Gastroesophageal sphincter (tissue), 4 donors: Measurements from ENCODE around the gene CR1. TPM values are rescaled to one million over a fixed set of nuclear protein-coding genes. Genes with fewer than 3 reads are reported as not detected.
"Not testable (repeated sequence)": the region's sequence is repeated elsewhere in the genome, so short reads cannot be mapped to it uniquely, and the experiment has no call there.

ENCODE experiments used
- ATAC-seq: fragments of 150-250 bp; one replicate; pipeline ENCODE4 v1.9.1; 2016; ENCODE audit warnings: mild to moderate bottlenecking, moderate library complexity
- H3K27ac ChIP-seq, 4 donors: fragments of 200-600 bp; sonication (generic) in 3 of 4; 1 replicate in 3 of 4; 2 replicates in 1 of 4; pipeline ENCODE4 v1.5.1; 2016 to 2019
- H3K27me3 ChIP-seq: fragments of 200-600 bp; sonication (generic); one replicate; pipeline ENCODE4 v1.5.1; 2019
- H3K36me3 ChIP-seq, 2 donors: fragments of 200-600 bp; sonication (generic); one replicate each; pipeline ENCODE4 v1.5.1; 2019; ENCODE audit warnings: control low read depth in 1 of 2
- H3K4me1 ChIP-seq, 3 donors: fragments of 200-600 bp; sonication (generic); 1 replicate in 2 of 3; 2 replicates in 1 of 3; pipeline ENCODE4 v1.5.1; 2016 to 2019; ENCODE audit warnings: control low read depth in 2 of 3
- H3K4me3 ChIP-seq, 2 donors: fragments of 200-600 bp; sonication (generic); one replicate each; pipeline ENCODE4 v1.5.1; 2019; ENCODE audit warnings: mild to moderate bottlenecking in 1 of 2, moderate library complexity in 1 of 2
- H3K9me3 ChIP-seq, 3 donors: fragments of 200-600 bp; sonication (generic); one replicate each; pipeline ENCODE4 v1.5.1; 2017 to 2019; ENCODE audit warnings: control low read depth in 2 of 3
- EP300 ChIP-seq: sonication (generic); formaldehyde crosslinking; IDR thresholded peaks from one replicate; pipeline ENCODE4 v1.6.1; 2017; ENCODE audit warnings: antibody characterized with exemption, mild to moderate bottlenecking
- POLR2A ChIP-seq, 2 donors: fragments of 450-650 bp; IDR thresholded peaks; one replicate each; pipeline ENCODE4 v1.6.1; 2017; ENCODE audit warnings: antibody characterized with exemption in 2 of 2, mild to moderate bottlenecking in 2 of 2, moderate library complexity in 1 of 2
- POLR2AphosphoS5 ChIP-seq: sonication (generic); formaldehyde crosslinking; IDR thresholded peaks from one replicate; pipeline ENCODE4 v1.6.1; 2017; ENCODE audit warnings: antibody characterized with exemption
- WGBS, 2 donors: methylation state at CpG; one replicate each; pipeline ENCODE4 v1.1.5; 2018; ENCODE audit warnings: low coverage in 1 of 2; 5-methylcytosine and 5-hydroxymethylcytosine counted together
- total RNA-seq, 4 donors: library from RNA; depleted of rRNA; stranded (reverse); fragments of >200 nt; gene quantifications; one replicate each; pipeline ENCODE4 v1.1.0, GENCODE V29; 2016
- TF ChIP-seq, protein P1 (sequence below), 4 experiments: fragments of 200-600 bp in 2 of 4; fragments of 450-650 bp in 2 of 4; sonication (generic) in 1 of 4; IDR thresholded peaks; one replicate each; pipeline ENCODE4 v1.5.1; 2017 to 2019; ENCODE audit warnings: antibody characterized with exemption in 4 of 4, mild to moderate bottlenecking in 2 of 4, moderate library complexity in 2 of 4

The CR1 gene
- total RNA-seq, 4 donors from 2014 or later: 1.1 to 15.9 (median 4.3) TPM

DNA sequence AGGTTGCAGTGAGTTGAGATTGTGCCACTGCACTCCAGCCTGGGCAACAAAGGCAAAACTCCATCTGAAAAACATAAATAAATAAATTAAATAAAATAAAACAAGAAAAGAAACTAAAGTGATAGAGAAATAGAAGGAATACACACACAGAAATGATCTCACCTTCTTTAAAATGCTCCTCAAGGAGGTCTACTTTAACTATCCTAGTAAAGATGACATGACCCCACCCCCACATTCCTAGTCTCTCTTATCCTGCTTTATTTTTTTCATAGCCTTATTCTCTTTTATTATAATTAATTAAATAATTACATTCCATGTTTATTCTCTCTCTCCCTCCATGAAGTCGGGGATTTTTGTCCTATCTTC, 131.0 kb downstream of the CR1 start:
- WGBS, 2 donors: 83 to 100% methylated on average over 1 of the region's 1 CpG
- TF ChIP-seq POLR2A (IDR thresholded peaks at IDR 0.05): no peak
- no peak for TF ChIP-seq POLR2AphosphoS5
- TF ChIP-seq, protein P1, sequence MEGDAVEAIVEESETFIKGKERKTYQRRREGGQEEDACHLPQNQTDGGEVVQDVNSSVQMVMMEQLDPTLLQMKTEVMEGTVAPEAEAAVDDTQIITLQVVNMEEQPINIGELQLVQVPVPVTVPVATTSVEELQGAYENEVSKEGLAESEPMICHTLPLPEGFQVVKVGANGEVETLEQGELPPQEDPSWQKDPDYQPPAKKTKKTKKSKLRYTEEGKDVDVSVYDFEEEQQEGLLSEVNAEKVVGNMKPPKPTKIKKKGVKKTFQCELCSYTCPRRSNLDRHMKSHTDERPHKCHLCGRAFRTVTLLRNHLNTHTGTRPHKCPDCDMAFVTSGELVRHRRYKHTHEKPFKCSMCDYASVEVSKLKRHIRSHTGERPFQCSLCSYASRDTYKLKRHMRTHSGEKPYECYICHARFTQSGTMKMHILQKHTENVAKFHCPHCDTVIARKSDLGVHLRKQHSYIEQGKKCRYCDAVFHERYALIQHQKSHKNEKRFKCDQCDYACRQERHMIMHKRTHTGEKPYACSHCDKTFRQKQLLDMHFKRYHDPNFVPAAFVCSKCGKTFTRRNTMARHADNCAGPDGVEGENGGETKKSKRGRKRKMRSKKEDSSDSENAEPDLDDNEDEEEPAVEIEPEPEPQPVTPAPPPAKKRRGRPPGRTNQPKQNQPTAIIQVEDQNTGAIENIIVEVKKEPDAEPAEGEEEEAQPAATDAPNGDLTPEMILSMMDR (IDR thresholded peaks at IDR 0.05): no peak
- no peak for TF ChIP-seq EP300
- no peak overlapping the region for H3K27ac ChIP-seq
- H3K27me3 ChIP-seq: no peaks in the 10 kb centered on the region
- H3K9me3 ChIP-seq: no peaks in the 10 kb centered on the region
- ATAC-seq: no peak
- no peak overlapping the region for H3K4me3 ChIP-seq
- no peaks in the 10 kb centered on the region for H3K36me3 ChIP-seq
- H3K4me1 ChIP-seq: no peaks in the 10 kb centered on the region

DNA sequence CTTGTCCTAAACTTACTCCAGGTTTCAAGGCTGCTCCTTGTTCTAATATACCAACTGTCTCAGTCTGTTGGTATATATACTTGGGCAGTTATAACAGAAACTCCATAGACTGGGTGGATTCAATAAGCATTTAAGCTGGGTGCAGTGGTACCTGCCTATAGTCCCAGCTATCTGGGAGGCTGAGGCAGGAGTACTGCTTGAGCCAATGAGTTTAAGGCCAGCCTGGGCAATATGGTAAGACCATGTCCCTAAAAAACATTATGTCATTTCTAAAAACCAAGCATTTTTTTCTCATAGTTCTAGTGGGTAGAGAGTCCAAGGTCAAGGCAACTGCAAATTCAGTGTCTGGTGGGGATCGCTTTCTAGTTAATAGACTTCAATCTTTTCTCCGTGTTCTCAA, 131.5 kb downstream of the CR1 start:
- Histone ChIP-seq H3K36me3 (no peaks in the 10 kb centered on the region), H3K9me3 (no peaks in the 10 kb centered on the region), H3K4me3 (no peak overlapping the region), H3K27ac (no peak overlapping the region), H3K4me1 (no peaks in the 10 kb centered on the region), H3K27me3 (no peaks in the 10 kb centered on the region)
- TF ChIP-seq EP300 (no peak), POLR2AphosphoS5 (no peak), POLR2A (IDR thresholded peaks at IDR 0.05) (no peak)
- TF ChIP-seq, protein P1 (IDR thresholded peaks at IDR 0.05): no peak
- WGBS, 2 donors: 94 to 100% methylated on average over 2 of the region's 2 CpGs
- no peak for ATAC-seq

DNA sequence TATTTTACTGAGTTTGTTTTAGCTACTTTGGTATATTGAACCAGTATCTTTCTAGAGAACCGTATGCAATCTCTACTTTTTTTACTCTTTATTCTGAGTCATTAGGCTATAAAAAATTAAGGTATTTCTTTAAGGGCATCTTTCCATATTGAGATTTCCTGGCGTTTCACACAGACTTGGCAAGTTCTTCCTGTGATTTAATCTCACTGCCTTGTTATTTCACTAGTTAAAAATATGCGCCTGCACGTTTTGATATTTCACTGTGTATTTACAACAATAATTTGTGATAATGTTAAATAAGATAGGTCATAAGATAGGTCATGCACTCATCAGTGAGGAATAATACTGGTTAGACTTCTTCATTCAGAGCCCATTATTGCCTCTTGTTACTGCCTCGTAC, 132.8 kb downstream of the CR1 start:
- no peaks in the 10 kb centered on the region for H3K4me1 ChIP-seq
- H3K27me3 ChIP-seq: no peaks in the 10 kb centered on the region
- whole genome bisulfite sequencing, 2 donors: 24 to 36% methylated on average over 5 of the region's 5 CpGs
- H3K36me3 ChIP-seq: no peaks in the 10 kb centered on the region
- no peaks in the 10 kb centered on the region for H3K9me3 ChIP-seq
- H3K27ac ChIP-seq: no peak overlapping the region
- no peak overlapping the region for H3K4me3 ChIP-seq
- no peak for TF ChIP-seq POLR2A (IDR thresholded peaks at IDR 0.05)
- TF ChIP-seq, protein P1 (IDR thresholded peaks at IDR 0.05): no peak
- no peak for TF ChIP-seq EP300
- no peak for TF ChIP-seq POLR2AphosphoS5
- no peak for ATAC-seq

DNA sequence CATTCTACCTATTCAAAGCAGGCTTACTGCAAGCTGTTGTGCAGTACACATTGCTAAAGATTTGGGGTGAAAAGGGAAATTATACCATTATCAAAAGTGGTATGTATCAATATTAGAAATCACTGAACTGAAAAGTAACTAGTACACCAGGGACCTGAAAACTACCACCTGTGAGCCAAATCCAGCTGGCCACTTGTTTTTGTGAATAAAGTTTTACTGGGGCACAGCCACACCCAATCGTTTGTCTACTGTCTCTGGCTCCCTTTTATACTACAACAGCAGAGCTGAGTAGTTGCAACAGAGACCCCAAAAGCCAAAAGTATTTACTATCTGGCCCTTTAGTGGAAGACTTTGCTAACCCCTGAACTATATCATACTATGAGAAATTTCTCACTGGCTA, 135.2 kb downstream of the CR1 start:
- no peak for ATAC-seq
- Histone ChIP-seq H3K4me1 (no peaks in the 10 kb centered on the region), H3K36me3 (no peaks in the 10 kb centered on the region), H3K4me3 (no peak overlapping the region), H3K27ac (no peak overlapping the region), H3K27me3 (no peaks in the 10 kb centered on the region), H3K9me3 (no peaks in the 10 kb centered on the region)
- TF ChIP-seq, protein P1 (IDR thresholded peaks at IDR 0.05): no peak
- TF ChIP-seq POLR2AphosphoS5 (no peak), EP300 (no peak), POLR2A (IDR thresholded peaks at IDR 0.05) (no peak)
- 62 to 80% methylated on average over 1 of the region's 1 CpG for WGBS, 2 donors

DNA sequence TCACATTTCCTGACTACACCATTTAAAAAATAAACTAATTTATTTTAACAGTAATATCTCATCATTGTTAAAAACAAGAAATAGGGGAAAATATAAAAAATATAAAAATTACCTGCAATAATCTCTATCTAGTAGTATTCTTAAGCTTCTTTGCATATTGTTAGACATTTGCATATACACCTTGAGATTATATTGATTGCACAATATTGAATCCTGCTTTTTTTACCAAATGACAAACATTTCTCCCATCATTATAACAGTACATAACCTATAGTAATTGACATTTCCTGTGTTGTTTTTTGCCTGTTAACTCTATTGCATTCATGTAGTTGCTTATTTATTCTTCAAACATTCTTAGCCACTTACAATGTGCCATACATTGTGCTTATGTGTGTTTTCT, 137.3 kb downstream of the CR1 start:
- no peak for ATAC-seq
- Histone ChIP-seq H3K27me3 (no peaks in the 10 kb centered on the region), H3K27ac (no peak overlapping the region), H3K4me3 (no peak overlapping the region), H3K36me3 (no peaks in the 10 kb centered on the region), H3K4me1 (no peaks in the 10 kb centered on the region), H3K9me3 (no peaks in the 10 kb centered on the region)
- TF ChIP-seq POLR2A (IDR thresholded peaks at IDR 0.05) (no peak), POLR2AphosphoS5 (no peak), EP300 (no peak)
- TF ChIP-seq, protein P1 (IDR thresholded peaks at IDR 0.05): no peak

DNA sequence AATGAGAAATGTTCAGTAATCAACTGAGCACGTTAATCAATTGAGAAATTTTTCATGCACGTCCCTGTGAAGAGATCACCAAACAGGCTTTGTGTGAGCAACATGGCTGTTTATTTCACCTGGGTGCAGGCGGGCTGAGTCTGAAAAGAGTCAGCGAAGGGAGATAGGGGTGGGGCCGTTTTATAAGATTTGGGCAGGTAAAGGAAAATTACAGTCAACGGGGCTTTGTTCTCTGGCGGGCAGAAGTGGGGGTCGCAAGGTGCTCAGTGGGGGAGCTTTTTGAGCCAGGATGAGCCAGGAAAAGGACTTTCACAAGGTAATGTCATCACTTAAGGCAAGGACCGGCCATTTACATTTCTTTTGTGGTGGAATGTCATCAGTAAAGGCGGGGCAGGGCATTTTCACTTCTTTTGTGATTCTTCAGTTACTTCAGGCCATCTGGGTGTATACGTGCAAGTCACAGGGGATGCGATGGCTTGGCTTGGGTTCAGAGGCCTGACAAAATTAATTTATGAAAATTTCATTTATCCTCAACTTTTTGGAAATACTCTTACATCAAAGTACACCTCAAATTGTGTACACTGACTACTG, 137.8 kb downstream of the CR1 start:
- not testable (repeated sequence) for H3K9me3 ChIP-seq, H3K27me3 ChIP-seq, H3K27ac ChIP-seq, H3K36me3 ChIP-seq, ATAC-seq, H3K4me1 ChIP-seq, H3K4me3 ChIP-seq
- 78 to 83% methylated on average over 8 to 12 of the region's 12 CpGs for WGBS, 2 donors

DNA sequence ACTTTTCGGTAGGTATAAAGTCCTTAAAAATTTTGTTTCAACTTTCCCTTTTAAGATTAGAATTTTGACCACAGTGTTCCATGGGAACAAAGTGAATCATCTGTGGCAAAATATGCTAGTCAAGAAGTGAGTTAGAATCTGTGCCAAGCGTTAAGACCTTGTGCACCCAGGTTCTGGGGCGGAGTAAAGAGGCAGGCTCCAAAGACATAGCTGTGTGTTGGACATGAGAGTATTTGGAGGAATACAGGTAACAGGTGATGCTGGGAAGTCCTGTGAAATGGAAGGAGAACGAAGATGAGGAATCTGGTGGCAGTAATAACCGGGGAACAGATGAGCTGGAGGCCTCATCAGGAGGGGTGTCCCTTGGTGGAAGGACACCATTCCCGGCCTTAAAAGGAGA, 138.3 kb downstream of the CR1 start:
- H3K27ac ChIP-seq, ATAC-seq, H3K4me3 ChIP-seq, H3K4me1 ChIP-seq, H3K9me3 ChIP-seq, H3K27me3 ChIP-seq, H3K36me3 ChIP-seq: not testable (repeated sequence)
- 83 to 85% methylated on average over 6 of the region's 6 CpGs for WGBS, 2 donors

DNA sequence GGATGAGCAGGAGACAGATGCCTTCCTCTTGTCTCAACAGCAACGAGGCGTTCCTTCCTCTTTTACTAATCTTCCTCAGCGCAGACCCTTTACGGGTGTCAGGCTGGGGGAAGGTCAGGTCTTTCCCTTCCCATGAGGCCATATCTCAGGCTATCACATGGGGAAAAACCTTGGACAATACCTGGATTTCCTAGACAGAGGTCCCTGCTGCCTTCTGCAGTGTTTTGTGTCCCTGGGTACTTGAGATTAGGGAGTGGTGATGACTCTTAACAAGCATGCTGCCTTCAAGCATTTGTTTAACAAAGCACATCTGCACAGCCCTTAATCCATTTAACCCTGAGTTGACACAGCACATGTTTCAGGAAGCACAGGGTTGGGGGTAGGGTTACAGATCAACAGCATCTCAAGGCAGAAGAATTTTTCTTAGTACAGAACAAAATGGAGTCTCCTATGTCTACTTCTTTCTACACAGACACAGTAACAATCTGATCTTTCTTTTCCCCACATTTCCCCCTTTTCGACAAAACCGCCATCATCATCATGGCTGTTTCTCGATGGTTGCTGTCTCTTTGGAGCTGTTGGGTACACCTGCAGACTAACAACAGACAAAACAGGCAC, 139.7 kb downstream of the CR1 start:
- H3K4me1 ChIP-seq, H3K4me3 ChIP-seq, H3K9me3 ChIP-seq, H3K27ac ChIP-seq, H3K27me3 ChIP-seq, ATAC-seq, H3K36me3 ChIP-seq: not testable (repeated sequence)
- 20 to 54% methylated on average over 3 to 7 of the region's 7 CpGs for WGBS, 2 donors
